Activated naive CD4-positive, alpha-beta T cell treated with anti-CD3 and anti-CD28 coated beads, Interleukin-2, amount 50 U/mL, for 16 hours (primary cell): Measurements from ENCODE around the gene MTFR2.
A peak's percentile ranks its signal among the peaks of the same experiment; 100 is the strongest.

Source experiments
- DNase-seq: peaks from one replicate; pipeline ENCODE4 v3.0.0-alpha.2; 2020

Gene MTFR2

DNA sequence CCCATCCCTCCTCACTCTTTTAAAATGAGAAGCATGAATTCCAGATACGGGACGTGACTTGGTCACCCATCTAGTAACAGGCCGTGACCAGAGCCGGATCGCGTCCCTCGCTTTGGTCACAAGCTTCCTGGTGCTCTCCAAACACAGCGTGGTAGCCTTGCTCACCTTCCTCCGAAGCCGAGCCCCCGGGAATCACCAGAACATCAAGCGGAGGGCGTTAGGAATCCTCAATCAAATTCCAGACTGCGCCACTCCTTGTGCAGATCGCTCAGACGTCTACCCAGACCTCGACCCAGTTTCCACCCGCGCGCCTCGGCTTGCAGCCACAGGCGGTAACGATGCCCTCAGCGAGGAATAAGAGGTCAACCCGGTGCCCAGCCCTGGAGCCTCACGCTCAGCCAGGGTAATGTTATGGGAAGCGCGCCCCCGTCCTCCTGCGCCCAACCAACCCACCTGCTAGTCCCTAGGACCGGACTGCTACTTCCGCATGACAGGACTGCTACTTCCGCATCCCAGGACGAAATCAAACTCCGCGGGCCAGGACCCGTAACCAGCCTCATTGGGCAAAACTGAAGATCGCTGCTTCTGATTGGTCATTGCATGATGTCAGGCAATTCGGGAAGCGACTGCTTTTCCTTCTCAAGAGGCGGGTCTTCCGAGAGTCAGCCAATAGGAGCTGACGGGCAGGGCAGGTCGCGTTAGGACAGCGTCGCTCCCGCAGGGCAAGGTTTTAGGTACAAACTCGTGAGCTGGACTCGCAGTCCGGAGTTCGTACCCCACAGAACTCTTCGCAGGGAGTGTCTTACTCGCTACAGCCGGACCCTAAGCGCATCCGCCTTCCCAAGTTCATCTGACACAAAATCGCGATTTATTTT, at the start of gene MTFR2:
MTFR2 (minus strand) TSS at position 501 of the 875 bp plus-strand sequence. CDS start 1,212 bp downstream, outside the sequence.
- peak; percentile 89 for DNase-seq

DNA sequence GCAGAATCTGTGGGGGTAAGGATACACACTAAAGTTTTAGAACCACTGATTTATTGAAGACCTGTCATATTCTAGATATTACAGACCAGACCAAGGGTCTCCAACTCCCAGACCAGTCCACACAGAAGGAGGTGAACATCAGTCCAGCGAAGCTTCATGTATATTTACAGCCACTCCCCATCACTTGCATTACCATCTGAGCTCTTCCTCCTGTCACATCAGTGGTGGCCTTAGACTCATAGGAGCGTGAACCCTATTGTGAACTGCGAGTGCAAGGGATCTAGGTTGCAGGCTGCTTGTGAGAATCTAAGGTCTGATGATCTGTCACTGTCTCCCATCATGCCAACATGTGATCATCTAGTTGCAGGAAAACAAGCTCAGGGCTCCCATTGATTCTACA, 44.5 kb upstream of the MTFR2 start:
- no peak for DNase-seq

DNA sequence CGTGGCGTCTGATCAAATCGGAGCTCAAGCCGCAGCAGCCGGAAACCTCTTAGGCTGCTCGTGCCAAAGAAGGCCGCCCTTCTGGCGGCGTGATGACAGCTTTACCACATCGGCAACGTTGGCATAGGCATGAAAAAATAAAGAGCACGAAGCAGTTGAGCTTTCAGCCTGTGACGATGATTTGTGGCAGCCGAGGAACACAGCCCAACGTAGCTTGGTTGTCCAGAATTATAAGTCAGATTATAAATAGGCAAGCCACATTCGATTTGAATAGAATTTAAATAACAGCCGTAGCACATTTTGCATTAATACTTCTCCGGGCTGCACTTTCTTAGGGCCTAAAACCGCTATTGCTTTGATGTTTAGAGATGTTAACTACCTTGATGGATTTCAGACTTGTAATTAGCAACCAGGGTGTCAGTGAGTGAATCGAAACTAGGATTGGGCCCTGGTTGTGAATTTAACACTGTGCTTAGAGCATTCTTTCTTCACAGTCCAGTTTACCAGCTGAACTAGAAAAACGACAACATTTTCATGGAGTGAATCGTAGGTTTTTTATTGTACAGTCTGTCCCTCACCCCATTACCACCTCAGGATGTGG, 40.4 kb upstream of the MTFR2 start:
- peak; percentile 72 for DNase-seq

DNA sequence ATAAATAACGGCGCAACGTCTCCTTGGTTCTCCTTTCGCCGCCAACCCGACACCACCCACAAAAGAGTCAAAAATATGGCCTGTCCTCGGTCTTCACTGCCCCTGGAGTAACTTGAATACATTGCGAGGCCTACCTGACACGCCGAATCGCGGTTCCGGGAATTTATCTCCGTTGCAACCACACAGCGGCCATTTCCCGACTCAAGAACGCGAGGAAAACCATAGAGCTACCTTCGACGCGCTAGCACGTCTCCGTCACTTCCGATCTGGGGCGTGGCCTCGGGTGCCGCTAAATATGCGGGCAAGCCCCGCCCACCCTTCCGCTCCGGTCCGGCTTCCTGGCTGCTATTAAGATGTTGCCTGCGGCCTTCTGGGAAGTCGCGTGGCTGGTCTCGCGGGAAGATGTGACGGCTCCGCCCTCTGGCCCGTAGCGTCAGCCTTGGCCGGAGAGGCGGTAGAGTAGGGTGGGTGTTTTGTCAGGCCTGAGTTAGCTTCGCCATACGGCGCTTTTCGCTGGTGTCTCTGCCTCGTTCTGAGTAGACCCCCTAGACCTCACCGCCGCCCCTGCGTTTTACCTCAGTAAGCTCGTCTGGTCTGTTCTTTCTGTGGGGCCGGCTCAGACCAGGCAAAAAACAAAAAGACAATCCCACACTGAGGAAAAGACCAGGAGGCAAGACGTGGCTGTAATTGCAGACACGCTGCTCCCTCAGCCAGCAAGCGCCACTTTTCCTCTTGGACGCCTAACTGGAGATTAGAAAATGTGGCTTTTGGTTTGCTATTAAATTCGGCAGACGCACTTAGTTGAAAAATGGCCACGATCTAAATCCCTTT, 39.7 kb upstream of the MTFR2 start, which contains the start of gene BCLAF1:
BCLAF1 (minus strand) TSS at position 268 of the 831 bp plus-strand sequence. CDS start 9,980 bp downstream, outside the sequence.
- peak; percentile 99 for DNase-seq

DNA sequence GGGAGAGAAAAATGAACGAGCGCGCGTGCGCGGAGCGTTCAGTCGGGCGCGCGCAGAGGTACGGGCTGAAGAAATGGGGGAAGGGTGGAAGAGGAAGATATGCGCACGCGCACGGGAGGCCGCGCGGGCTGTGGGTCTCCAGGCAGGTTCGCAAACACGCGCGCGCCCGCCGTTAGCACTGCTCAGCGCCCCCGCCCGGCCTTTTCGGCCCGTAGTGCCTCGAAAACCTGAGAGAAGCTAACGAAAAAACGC, 39.1 kb upstream of the MTFR2 start:
- peak; percentile 93 for DNase-seq

DNA sequence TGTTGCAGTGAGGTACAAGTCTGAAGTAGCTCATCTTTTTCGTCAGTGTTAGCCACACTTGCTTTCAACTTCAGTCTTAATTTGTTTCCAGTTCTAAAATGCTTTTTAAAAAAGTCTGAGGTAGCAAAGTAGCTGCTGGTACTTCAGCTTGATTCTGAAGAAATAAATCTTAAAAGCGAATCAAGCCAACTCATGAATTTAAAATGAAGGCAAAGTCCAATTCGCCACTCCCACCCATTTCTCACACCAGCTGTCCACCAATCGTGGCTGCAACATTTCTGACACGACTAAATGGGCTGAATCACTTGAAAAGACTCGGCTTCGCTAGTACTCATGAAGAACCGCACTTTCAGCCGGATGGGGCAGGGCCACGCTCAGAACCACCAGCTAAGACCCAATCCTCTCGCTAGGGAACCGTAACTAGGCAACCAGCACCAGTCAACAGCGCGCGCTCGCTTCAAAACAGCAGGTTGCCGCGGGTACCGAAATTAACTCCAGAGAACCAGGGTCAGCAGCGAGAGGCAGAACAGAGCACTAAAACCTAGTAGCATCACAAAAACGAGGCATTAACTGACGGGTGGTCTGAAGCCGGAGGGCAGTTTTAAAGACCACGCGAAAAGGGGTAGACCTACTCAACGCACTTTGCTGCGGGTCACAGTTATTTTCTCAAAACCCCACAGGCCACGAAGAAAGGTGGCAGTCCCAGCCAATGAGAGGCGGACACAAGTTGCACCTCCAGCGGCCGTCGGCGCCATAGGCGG, 38.6 kb upstream of the MTFR2 start:
- DNase-seq = peak; percentile 82

DNA sequence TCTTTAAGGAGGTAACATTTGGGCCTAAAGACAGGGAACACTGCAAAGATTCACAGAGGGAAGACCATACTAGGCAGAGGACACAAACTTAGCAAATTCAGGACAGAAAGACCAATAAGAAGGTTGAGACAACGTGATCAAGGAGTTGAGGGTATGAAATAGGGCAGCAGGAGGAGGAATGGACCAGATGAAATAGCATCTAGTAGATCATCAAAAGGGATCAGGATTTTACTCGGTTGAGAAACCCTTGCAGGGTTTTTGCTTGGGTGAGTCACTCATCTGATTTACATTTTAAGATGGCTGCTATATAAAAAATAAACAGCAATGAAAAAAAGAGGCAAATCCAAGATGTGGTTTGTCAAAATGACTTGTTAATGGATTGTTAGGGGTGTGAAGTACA, 34.8 kb upstream of the MTFR2 start:
- no peak for DNase-seq

DNA sequence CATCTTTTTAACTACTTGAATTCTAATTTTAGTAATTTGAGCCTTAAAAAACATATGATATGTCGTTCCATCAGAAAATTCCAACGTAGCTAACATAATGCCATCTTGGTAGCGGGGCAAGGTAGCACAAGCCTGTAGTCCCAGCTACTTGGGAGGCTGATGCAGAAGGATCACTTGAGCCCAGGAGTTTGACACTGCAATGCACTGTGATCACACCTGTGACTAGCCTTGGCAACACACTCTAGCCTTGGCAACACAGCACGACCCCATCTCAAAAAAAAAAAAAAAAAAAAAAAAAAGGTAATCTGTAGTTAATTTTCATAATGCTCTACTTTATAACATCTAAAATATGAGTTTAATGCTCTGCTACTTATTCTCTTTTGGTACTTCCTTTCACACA, 32.8 kb upstream of the MTFR2 start:
- DNase-seq = no peak

DNA sequence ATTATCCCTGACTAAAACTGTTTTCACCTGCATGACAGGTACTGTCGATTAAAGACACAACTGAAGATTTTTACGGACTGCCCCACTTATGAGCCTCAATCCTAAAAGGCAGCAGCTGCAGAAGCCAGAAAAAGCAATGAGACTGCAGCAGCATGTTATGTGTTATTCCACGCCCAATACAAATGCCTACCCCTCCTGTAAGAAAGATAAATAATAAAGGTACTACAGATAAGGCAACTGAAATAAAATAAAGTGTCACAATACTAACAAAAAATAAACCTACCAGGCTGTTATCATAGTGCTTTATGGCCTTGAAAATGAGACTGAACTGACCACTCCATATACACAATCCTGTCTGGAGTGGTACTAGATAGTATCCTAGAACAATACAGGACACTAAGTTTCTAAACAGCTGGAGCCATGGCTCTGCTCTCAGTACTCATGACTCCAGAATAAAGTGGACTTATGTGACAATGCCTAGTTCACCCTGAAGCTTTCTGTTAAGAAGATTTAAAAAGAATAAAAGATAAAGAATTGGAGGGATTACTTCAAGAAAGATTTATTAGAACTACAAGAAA, 30.0 kb upstream of the MTFR2 start:
- no peak for DNase-seq

DNA sequence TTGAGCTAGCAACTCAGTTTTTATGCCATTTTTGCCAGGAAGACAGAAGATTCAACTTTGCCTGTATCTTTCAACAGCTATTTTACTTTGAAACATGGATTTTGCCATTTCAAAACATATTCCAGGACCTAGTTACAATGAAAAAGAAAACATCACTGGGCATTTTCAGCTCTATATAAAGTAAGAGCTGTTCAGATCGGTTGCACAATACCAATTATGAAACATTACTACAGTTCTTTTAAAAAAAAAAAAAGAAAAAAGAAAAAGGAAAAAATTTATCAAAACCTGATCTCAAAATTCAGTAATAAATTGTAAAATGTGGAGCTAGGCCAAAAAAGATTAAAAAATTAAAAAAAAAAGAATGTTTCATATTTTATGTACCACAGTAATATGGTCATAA, 24.0 kb upstream of the MTFR2 start:
- DNase-seq = no peak

DNA sequence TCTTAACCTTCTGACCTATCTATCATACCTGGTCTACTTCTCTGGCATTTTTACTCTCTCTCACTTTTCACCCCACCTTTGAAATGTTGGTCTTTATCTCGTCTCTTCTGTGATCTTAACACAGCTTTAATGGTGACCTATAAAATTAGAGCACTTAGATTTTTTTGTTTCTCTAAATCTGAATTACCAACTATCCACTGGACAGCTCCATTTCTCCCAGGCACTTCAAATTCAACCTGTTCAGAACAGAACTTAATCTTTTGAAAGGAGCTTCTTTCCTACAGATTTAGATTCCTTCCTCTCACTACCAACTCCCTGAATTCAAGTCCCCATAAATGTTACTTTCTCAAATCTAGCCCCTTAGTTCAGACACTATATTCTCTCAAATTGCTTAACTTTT, 15.0 kb upstream of the MTFR2 start:
- DNase-seq = no peak

DNA sequence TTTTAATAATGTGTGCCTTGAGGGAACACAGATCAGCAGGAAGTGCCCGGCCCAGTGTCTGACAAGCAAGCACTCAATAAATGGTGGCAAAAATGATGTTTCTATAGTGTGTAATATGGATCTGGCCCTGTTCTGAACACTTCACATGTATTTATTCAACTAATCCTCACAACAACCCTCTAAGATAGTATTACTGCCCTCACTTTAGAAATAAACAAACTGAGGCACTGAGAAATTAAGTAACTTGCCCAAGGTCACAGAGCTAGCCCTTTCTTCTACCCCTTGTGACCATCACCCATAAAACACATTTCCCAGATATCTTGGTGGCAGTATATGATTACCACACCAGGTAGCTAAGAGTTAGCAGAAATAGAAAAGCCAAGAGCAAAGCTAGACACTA, 12.8 kb upstream of the MTFR2 start:
- no peak for DNase-seq

DNA sequence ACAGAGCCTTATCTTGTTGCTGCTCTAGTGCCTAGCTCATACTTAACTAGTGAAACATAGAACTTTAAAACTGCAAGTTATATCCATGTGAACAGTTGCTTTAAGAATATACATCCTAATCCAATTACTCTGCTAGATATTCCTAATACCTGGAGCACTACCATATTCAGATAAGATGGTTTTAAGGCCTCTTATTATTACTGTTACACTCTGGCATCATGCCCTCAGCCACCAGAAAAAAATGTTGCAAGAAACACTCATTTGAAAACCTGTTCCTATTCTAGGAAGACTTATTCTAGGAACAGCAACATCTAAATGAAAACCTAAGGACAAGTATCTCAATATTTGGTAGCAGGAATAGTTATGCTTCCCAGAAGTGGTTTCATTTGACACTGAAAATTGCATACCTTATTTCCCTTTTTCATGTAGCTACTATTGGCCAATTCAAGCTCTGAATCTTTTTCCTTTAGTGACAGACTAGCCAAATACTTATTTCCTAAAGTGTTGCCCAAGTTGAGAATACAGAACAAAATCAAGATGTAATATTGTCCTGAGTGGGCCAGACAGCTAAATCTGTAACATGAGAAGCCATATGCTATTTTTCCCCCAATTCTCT, 4.8 kb upstream of the MTFR2 start:
- no peak for DNase-seq

DNA sequence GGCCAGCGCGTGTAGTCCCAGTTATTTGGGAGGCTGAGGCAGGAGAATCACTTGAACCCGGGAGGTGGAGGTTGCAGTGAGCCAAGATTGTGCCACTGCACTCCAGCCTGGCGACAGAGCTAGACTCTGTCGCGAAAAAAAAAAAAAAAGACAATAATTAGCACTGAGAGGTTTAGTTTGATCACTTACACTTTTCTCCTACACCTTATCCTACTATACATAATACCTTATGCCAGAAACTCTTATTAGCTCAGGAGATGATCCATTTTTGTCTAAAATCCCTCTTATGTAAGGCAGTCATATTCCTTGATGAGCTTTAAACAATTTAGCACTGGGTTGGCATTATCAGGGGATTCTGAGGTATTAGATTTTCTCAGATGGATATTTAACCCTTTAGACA, 3.6 kb upstream of the MTFR2 start:
- DNase-seq = no peak

DNA sequence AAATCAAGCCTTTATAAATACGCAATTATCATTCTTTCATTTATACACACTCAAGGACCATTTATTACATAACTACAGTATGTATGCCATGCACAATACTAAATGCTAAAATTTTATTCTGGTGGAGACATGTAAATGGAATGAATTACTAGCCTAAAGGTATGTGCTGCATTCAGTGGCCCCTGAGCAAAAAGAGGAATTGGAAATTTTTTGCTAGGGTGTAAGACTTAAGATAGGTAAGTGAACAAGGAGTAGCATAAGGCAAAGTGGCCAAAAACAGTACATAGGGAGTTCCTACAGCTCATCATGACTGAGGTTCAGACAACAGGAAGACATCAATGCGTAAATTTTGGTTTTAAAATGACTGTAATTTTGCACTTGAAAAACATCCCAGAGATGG, 2.3 kb upstream of the MTFR2 start:
- DNase-seq = no peak

DNA sequence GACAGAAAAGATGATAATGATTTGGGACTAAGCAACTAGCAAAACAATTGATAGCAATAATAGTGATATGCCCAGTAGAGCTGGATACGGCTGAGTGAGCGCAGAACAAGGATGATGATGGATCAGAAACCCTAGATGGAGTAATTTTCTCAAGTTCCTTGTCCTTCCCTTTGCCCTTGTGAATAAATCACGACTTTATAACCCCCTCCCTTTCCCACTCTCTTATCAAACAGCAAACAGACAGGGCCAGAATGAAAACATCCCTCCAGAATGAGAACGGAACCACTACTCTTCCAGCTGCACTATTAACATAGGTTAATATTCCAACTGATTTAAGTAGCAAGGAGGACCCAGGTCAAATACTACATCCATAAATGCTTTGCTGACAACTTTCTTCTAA, 1.3 kb upstream of the MTFR2 start:
- no peak for DNase-seq

DNA sequence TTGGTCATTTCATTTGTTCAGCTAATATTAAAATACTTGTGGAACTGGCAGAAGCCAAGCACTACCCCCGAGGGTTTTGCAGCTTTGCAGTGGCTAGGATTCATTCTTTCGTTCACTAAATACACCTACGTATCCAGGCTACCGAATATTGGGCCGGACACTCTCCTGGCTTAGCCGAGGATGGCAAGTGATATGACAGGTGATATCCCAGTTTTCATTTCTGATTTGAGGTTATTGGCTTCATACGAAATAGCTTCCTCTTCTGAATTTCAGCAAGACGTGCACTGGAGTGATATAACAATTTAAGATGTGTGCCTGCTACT, 536 bp upstream of the MTFR2 start:
- DNase-seq = no peak

DNA sequence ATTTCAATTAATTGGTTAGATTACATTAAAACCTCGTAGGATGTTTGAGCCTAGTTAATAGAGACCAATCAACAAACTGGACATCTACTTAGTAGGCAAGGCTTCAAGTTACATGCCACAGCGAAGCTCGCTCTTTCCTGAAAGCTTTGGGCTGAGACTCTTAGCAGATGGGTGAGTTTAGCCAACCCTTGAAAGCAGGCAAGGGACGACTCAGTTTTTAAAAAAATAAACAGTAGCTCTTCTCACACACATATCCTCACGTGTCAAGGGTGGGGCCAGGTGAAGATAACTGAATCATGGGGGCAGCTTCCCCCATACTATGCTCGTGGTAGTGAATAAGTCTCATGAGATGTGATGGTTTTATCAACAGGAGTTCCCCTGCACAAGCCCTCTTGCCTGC, 775 bp downstream of the MTFR2 start:
- no peak for DNase-seq

DNA sequence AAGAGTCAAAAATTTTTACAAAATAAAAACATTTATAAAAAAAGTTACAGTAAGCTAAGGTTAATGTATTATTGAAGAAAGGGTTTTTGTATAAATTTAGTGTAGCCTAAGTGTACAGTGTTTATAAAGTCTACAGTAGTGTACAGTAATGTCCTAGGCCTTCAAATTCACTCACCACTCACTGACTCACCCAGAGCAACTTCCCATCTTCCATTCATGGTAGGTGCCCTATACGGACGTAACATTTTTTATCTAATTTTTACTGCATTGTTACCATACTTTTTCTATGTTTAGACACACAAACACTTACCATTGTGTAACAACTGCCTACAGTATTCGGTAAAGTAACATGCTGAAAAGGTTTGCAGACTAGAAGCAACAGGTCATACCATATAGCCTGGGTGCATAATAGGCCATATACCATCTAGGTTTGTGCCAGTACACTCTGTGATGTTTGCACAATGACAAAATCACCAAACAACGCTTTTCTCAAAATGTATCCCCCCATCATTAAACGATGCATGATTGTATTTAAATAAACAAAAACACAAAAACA, 6.0 kb downstream of the MTFR2 start:
- no peak for DNase-seq

DNA sequence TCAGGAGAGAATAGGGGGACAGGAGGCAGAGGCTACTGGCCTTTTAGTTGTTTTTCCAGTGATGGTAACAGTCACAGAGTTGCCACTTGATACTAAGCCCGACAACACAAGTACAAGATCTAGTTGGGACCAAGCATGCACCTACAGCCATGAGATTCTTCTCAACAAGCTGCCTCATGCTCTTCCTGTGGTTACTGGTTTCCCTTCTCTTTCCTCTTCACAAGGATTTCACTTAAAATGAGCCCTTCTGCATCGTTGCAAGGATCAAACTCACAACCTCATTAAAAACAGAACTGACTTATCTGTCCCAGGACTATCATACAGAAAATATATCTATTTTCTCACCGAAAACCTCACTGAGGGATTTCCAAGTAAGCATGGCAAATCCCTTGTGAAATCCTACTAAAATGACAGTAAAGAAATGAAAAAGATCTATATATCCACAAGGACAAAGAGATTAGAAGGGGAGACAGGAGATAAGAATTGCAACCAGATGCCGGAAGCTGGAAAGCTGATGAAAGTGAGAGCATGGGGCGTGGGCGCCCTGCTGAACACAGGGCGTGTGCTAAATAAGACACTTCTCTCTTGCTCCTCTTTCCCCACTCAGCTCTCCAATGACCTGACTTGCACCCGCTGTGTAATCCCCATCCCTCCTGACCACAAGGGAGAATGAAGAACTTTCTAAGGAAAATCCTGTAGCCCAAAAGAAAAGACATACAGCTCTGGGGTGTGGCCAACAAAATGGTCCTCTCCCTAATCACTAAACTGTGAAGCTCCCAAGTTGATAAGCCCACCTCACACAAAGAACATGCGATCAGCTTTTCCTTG, 13.4 kb downstream of the MTFR2 start:
- no peak for DNase-seq

DNA sequence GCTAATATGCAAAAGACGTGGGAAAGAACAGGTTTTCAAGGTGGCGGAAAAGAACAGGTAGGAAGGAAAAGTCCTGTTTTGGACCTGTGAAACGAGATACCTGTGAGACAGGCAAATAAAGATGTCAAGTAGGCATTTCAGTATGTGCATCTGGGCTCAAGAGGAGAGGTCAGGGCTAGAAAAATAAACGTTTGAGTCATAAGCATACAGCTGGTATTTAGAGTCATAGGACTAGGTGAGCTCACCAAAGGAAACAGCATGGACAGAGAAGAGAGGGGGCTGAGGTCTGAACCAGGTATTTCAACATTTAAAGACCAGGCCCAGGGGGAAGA, 14.9 kb downstream of the MTFR2 start:
- no peak for DNase-seq
